ENCODE data around the gene PRC1.
"Not testable (repeated sequence)": the region's sequence is repeated elsewhere in the genome, so short reads cannot be mapped to it uniquely, and the experiment has no call there.

Gene PRC1, protein sequence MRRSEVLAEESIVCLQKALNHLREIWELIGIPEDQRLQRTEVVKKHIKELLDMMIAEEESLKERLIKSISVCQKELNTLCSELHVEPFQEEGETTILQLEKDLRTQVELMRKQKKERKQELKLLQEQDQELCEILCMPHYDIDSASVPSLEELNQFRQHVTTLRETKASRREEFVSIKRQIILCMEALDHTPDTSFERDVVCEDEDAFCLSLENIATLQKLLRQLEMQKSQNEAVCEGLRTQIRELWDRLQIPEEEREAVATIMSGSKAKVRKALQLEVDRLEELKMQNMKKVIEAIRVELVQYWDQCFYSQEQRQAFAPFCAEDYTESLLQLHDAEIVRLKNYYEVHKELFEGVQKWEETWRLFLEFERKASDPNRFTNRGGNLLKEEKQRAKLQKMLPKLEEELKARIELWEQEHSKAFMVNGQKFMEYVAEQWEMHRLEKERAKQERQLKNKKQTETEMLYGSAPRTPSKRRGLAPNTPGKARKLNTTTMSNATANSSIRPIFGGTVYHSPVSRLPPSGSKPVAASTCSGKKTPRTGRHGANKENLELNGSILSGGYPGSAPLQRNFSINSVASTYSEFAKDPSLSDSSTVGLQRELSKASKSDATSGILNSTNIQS

DNA sequence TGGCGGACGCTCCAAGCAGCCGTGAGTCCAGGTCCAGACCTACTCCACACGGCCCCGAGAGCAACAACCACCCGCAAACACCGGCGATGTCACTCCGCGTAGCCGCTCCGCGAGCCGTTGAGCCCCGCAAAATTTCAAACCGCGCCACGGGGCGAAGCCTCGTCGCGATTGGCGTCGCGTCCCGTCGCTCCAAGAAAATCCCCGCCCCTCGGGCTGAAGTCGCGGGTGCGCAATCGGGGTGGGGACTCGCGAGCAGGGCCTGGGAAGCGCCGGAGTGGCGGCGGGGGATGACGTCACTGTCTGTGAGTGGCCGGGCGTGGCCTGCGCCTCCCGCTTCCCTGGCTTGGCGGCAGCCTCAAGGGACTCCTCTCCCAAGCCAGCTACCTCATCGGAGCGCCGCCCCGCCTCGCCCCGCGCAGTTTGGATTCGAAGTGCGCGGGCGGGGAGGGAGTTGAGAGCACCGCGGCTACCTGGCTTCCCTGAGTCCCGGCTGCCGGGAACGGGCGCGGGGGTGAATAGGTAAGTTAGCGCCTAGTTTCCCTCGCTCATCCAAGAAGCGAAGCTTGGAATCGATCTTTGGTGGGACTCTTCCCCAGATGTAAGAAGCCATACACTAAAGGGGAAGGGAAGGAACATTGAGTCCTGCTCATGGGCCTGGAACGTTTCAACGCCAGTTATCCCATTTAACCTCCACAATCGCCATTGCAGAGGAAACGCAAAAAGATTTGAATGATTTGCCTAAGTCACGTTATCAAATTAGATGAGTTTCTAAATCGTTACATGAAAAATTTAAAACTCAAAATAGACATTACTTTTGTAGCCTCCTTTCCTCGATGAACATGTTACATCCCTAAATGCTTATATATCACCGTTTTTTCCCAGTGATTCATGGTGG lies at the start of gene PRC1:
PRC1 (minus strand) TSS at position 119 of the 895 bp plus-strand sequence; CDS start at position 1, 118 bp downstream.
- DNase-seq (ENCODE audit: low read depth in 2 of 2): peak; percentile 93 to 96

DNA sequence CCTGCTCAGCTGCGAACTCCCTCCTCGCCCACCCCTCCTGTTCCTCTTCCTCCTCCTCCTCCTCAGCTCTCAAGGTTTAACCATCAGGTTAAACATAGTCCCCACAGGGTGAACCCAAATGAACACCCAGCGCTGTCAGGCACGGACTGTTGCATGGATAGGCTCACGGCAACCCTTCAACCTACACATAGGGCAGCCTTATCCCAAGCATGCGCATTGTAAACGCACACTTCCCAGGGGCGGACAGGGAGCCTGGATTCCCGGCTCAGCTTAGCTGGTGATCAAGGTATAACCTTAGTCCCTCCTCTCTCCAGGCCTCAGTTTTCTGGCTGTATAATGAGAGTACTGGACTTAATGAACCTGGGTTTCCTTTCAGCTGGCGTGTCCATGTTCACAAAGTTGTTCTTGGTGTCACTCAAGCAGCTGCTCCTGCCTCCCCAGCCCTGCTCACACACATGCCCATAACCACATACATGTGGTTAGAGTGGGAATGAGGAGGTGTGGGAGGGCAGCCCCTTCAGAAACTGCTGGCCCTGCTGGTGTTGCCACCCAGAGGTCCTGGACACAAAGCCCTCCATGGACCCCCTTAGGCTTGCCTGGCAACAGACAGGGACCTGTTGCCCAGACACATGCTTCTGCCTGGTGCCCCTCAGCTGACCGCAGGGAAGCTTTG lies 49.0 kb upstream of the PRC1 start:
- no peak for DNase-seq (ENCODE audit: low read depth in 2 of 2)

DNA sequence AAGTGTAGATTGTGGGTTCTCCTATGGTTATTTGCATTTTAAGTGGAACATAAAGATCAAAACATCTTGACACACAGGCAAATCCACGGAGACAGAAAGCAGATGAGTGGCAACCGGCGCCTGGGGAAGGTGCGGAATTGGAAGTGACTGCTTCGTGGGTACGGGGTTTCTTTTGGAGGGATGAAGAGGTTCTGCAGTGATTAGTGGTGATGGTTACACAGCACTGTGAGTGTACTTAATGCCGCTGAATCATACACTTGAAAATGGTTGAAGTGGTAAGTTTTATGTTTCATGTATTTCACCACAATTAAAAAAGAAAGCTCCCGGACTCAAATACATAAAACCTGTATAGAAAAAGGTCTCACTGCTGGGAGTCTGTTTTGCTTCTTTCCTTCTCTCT lies 46.5 kb upstream of the PRC1 start:
- no peak for DNase-seq (ENCODE audit: low read depth in 2 of 2)

DNA sequence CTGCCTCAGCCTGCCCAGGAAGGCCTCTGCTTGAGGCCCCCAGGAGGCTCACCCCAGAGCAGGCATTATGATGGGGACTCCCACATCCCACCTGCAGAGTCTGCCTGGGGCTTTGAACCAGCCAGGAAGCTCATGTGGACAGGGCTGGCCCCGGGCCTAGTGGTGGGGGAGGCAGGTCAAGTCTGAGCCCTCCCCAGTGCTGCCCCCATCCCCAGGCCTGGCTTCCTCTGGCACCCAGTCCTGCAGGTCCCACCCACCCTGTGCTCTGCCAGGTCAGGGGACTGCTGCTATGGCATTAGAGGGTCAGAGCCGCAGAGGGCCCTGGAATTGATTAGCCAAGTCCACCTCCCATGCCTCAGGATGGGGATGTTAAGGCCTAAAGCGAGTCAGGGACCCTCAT lies 45.7 kb upstream of the PRC1 start:
- DNase-seq (ENCODE audit: low read depth in 2 of 2): no peak

DNA sequence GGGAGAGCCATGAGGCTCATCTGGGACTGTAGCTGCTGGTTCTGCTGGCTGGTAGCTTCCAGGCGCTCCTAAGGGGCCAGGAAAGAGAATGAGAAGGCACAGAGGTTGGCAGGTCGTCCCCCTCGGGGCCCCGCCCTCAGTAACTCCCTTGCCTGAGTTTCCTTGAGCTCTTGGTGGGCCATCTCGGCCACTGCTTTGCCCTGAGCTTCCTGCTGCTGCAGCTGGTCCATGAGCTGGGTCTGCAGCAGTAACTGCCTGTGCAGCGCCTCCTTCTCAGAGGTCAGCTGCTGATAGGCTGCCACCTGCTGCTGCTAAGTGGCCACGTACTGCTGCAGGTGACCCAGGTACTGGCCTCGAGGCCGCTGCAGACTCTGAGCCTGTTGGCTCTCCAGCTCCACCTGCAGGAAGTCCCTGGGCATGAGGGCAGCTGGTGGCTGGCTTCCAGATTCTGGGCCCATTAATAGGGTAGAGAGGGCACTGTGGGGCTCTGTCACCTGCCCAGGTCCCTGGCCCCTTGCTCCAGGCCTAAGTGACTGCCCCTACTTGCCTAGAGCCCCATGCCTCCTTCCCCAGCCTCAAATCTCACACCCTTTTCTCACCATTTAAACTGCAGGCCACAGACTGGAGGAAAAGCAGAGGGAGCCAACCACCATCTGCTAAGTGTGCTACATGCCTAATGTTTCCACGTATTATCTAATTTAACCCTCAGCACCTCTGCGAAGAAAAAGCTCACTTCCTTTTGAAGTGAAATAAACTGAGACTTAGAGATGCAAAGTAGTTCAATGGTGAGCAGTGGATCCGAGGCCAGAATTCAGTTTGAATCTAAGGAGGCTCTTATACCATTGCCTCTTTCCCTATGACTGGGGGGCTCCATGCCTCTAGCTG lies 38.8 kb upstream of the PRC1 start:
- DNase-seq (ENCODE audit: low read depth in 2 of 2): peak in 1 of 2 donors; percentile 25

DNA sequence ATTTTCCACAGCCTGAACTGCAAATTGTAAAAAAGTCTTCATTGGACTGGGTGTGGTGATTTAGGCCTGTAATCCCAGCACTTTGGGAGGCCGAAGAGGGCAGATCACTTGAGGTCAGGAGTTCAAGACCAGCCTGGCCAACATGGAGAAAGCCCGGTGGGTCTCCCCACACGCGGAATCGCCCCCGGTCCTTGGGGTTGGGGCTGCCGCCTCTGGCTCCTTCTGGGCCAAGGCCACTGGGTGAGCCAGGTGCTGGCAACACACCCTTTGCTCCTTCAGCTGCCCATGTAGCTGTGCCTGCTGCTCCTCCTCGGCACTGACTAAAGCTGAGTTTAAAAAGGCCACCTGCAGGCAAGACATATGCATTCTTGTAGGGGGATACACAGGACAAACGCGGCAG lies 37.5 kb upstream of the PRC1 start:
- DNase-seq (ENCODE audit: low read depth in 2 of 2): no peak

DNA sequence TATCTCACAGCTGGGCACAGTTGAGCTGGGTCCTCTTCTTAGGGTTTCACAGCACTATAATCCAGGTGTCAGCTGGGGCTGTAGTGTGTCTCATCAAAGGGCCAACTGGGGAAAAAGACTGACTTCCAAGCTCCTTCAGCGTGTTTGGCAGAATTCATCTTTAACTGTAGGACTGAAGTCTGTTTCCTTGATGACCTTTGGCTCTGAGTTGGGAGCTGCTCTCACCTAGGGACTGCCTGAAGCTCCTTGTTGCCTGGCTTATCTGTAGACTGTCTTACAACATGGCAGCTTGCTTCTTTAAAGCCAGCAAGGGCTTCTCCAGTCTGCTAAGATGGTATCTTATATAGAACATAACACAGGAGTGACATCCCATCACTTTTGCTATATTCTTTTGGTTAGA lies 33.3 kb upstream of the PRC1 start:
- DNase-seq (ENCODE audit: low read depth in 2 of 2): no peak

DNA sequence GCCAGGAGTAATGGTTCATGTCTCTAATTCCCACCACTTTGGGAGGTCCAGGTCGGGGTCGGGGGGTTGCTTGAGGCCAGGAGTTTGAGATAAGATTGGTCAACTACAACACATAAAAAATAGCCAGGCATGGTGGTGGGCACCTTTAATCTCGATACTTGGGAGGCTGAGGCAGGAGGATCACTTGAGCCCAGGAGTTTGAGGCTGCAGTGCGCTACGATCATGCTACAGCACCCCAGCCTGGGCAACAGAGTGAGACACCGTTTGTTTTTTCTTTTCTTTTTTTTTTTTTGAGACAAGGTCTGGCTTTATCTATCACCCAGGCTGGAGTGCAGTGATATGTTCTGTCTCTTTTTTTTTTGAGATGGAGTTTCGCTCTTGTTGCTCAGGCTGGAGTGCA lies 29.4 kb upstream of the PRC1 start:
- DNase-seq (ENCODE audit: low read depth in 2 of 2): no peak

DNA sequence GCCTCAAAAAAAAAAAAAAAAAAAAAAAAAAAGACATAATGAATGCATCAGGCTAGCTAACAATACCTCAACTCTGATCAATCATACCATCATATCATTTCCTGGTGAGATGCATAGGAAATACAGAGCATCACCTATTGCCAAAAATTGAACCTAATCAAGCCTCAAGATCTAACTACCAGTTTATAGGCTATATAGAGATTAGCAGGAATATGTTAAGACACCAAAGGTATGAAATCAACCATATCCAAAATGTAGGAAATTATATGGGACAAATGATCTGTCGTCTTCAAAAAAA lies 28.4 kb upstream of the PRC1 start:
- no peak for DNase-seq (ENCODE audit: low read depth in 2 of 2)

DNA sequence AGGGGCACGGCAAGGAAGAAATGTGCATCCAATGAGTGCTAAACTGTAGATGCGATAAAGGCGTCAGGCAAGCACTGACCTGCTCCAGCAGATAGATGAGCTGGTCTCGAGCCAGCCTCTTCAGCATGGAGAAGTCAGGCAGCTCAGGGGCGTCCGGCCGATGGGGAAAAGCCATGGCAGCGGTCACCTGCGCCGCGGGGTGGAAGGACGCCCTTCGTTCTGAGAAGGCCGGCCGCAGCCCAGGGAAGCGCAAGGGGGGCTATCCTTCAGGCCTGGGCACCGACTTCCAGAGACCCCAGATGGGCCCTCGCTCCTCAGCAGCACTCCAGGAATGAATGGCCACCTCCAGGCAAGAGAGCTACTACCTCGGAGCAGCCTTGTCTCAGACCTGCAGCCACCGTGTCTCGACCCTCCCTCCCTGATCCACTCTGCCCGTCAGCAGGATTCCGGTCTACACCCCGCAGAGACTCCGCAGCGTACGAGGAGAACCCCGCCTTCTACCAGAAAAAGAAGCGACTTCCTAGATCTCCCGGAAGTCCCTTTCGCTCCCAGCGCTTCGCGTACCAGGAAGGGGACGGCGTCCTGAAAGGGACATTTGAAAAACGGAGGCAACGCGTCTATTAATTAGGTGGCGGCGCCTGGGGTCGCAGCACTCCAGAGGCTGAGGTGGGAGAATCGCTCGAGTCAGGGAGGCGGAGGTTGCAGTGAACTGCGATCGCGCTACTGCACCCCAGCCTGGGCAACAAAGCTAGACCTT lies 27.9 kb upstream of the PRC1 start, which contains the start of gene VPS33B:
VPS33B (minus strand) TSS at position 520 of the 757 bp plus-strand sequence; CDS start at position 175, 345 bp downstream.
- peak; percentile 41 to 54 for DNase-seq (ENCODE audit: low read depth in 2 of 2)

DNA sequence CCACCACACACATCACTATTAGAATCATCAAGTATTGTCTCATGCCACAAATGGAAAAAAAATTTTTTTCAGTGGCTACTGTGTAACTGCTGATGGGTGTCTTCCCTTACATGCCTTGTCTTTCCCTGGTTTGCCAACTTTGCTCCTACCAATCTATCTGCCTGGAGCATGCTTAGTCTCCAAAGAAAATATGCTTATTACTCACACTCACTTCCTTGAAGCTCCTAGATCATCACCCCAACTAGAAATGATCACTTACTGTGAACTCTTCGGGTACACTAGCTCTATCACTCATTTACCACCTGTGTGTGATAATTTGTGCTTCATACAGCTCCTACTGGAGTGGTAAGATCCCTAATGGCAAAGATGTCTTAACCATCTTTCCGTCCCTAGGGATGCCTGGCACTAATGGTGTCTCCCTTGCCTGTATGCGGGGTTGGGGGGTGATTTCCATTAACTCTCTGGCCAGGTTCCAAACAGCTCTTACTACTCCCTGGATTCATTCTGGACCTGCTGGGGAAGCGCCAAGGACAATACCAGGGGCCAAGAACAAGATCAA lies 27.3 kb upstream of the PRC1 start:
- no peak for DNase-seq (ENCODE audit: low read depth in 2 of 2)

DNA sequence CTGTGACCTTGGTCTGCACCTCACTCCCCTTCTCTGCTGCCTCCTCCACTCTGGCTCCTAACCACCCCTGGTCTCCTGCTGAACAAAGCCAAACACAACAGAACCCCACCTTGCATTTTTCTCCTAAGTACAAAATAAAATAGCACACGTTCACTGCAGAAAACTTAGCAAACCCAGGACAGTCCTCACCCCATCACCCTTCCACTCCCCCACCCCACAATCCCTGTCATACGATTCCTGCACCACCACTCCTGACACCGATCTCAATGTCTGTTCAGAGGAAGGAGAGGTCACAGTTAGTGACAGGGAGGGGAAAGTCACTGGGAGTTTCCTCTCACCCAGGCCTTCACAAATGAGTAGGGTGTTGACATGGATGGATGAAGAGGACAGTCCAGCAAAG lies 23.8 kb upstream of the PRC1 start:
- DNase-seq (ENCODE audit: low read depth in 2 of 2): no peak

DNA sequence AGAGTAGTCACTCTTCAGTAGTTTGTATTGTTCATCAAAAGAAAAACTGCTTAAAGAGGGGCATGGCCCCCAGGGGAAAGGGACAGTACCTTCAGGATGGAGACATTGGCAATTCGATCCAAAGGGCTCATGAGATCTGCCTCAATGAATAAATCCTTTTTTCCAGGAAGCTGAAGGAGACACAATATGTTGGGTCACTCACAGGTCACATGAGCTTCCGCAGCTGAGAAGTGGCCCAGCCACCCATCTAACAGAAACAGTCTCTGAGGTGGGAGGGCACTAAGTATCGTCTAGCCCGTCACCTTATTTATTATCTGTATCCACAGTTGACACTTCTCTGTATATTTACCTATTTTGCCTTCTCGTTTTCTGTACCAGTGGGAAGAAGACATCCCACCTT lies 23.4 kb upstream of the PRC1 start:
- no peak for DNase-seq (ENCODE audit: low read depth in 2 of 2)

DNA sequence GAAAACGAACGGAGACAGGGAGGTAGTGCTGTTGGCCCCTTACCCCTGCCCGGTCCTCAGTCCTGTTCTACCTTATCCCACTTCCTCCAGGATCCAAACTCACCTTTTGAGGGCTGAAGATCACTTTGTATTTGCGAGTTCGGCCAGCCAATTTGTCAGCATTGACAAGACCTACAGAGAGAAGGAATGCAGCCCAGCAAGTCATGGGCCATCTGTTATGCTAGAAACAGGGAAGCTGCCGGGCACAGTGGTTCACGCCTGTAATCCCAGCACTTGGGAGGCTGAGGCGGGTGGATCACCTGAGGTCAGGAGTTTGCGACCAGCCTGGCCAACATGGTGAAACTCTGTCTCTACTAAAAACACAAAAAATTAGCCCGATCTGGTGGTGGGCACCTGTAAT lies 19.4 kb upstream of the PRC1 start:
- not testable (repeated sequence) for DNase-seq (ENCODE audit: low read depth in 2 of 2)

DNA sequence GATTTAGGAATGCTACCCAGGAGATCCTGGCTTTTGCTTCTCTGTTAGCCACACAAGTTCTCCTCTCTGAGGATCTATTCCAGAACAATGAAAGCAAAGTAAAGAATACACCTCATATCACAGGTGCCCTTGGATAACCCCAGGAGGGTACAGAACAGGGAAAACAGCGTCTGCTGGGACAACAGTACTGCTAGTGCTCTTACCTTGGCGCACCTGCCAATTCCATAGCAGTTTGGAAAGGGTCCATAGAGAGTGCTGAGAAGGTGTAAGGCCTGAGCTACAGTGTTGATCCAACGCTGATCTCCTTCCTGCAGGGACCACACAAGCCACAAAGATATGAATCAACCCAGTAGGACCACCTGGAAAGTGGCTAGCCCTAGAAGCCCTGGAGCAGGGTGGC lies 12.9 kb upstream of the PRC1 start:
- no peak for DNase-seq (ENCODE audit: low read depth in 2 of 2)

DNA sequence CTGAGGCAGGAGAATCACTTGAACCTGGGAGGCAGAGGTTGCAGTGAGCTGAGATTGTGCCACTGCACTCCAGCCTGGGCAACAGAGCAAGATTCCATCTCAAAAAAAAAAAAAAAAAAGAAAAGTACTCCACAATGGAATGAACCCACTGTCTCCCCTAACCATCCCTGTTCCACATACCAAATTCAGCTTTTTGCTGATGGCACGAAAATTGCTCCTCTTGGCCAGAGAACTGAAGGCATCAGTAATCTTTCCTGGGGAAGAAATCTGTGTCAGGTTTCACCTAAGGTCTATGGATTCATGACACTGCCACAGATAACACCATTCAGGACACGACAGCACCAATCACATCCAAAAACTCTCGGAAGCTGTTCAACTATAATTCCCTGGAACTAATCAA lies 6.9 kb upstream of the PRC1 start:
- DNase-seq (ENCODE audit: low read depth in 2 of 2): no peak

DNA sequence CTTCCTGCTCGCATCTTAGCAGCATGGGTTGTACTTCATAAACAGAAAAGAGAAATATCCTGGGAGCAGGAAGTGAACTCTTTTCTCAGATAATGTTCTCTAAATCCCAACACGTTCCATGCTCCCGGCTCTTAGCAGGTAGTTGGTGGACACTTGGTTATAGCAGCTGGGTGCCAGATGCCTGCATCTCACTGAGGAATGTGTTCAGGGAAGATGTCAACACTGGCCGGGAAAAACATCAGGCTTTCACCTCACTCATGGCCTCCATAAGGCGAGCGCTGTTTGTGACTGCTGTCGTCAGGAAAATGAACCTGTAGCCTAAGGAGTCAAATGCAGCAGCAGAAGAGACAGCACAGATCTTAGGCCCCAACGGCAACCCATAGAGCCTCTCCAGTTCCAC lies 4.4 kb upstream of the PRC1 start:
- DNase-seq (ENCODE audit: low read depth in 2 of 2): no peak

DNA sequence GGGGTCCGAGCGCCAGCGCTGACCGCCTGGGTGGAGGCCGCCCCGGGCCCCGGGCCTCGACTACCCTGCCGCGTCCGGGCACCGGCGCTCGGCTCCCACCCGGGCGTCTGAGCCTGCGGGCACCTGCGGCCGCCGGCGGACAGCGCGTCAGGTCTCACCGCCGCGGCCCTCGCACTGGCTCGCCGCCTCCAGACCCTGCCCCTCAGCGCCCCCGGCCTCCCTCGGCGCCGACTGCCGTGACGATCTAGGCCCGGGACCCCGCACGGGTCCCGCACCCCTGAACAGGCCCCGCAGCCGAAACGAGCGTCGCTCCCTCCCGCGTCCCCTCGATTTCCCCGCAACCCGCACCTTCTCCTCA lies 297 bp downstream of the PRC1 start:
- no peak for DNase-seq (ENCODE audit: low read depth in 2 of 2)

DNA sequence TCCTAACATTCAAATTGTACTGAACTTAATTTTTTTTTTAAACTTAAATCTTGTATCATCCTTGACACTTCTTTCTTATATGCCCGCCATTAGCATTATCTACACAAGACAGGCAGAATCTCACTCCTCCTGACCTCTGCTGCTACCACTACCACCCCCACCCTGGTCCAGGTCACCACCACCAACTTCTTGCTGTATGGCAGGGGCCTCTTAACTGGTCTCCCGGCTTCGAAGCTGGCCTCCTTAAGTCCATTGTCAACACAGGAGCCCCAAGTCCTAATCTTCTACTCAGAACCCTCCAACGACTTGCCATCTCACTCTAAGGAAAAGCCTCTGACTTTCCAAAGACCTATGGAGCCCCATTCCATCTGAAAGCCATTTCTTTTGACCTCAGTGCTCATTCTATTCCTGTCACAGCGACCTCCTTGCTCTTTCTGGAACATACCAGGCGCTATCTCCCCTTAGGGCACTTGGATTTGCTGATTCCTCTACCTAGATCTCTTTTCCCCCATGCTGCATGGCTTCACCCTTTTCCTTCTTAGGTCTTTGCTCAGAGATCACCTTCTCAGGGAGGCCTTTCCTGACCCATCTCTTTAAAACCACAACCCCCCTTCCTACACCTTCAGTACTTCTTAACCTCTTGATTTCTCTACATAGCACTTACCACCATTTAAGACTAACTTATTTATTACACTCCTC lies 2.6 kb downstream of the PRC1 start:
- DNase-seq (ENCODE audit: low read depth in 2 of 2): no peak

Data from stimulated activated CD8-positive, alpha-beta memory T cell treated with anti-CD3 and anti-CD28 coated beads, Interleukin-7, amount 100 ng/mL, for 1 hour (primary cell).